Stimulated activated CD8-positive, alpha-beta memory T cell treated with anti-CD3 and anti-CD28 coated beads, Interleukin-4, amount 100 ng/mL, for 48 hours (primary cell): Measurements from ENCODE around the gene COPRS.
A peak's percentile ranks its signal among the peaks of the same experiment; 100 is the strongest.

Source experiments
- DNase-seq: peaks from one replicate; pipeline ENCODE4 v3.0.0-alpha.2; 2020

COPRS gene, protein sequence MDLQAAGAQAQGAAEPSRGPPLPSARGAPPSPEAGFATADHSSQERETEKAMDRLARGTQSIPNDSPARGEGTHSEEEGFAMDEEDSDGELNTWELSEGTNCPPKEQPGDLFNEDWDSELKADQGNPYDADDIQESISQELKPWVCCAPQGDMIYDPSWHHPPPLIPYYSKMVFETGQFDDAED

GRCh38 chr17:31858642-31859486, at the start of gene COPRS:
TSS of gene COPRS (minus strand) at chr17:31859244. CDS start at chr17:31859199, 45 bp downstream.
- peak; percentile 83 for DNase-seq

- DNase-seq, result no peak
Measured at GRCh38 chr17:31908386-31908785, 49.3 kb upstream of the COPRS start.

GRCh38 chr17:31907342-31907962, 48.4 kb upstream of the COPRS start:
- no peak for DNase-seq

- DNase-seq, result no peak
Measured at GRCh38 chr17:31903401-31903800, 44.4 kb upstream of the COPRS start.

- DNase-seq, result no peak
Measured at GRCh38 chr17:31902693-31903092, 43.6 kb upstream of the COPRS start.

DNA sequence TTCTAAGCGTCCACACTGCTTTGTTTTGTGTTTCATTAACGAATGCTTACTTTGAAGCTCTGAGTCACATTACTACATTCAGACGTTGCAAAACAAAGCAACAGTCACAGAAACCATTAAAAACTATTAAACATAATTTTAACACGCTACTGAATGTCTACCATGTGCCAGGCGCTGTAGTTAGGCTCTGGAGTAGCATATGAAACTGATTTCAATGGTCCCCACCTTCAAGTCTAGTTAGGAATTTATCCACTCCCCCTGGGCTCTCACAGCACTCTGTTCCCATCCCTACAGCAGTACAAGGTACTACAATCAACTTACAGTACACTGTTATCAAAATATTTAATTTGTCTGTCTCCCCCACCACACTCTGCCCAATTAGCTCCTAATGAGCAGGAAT, 41.8 kb upstream of the COPRS start:
- no peak for DNase-seq

DNA sequence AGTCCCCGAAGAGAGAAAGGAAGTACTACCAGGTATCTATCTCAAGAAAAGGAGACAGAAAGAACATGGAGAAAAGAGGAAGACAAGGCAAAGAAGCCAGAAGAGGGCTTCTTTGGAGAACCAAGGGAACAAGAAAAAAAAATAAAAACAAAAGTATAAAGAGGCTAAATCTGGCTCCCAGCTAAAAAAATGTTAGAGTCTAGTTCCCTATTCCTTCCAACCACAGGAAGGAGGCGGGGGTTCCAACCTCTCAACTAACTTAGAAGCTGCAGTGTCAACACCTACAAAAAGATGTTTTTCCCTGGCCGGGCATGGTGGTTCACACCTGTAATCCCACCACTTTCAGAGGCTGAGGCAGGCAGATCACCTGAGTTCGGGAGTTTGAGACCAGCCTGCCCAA, 29.1 kb upstream of the COPRS start:
- DNase-seq, result no peak

- DNase-seq, result no peak
Measured at GRCh38 chr17:31882571-31882970, 23.5 kb upstream of the COPRS start.

DNA sequence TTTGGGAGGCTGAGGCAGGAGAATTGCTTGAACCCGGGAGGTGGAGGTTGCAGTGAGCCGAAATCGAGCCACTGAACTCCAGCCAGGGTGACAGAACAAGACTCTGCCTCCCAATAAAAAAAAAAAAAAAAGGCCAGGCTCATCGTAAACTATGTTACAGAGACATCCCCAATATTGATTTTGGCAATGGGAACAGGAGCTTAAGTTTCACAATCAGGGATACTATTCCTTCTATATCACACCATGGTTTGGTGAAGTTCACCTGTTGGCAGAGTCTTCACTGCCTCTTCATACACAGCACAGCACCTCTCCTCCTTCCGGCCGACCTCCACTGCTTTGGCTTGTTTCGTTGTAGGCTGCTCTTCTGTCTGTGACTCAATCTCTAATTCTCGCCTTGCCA, 21.3 kb upstream of the COPRS start:
- no peak for DNase-seq

DNA sequence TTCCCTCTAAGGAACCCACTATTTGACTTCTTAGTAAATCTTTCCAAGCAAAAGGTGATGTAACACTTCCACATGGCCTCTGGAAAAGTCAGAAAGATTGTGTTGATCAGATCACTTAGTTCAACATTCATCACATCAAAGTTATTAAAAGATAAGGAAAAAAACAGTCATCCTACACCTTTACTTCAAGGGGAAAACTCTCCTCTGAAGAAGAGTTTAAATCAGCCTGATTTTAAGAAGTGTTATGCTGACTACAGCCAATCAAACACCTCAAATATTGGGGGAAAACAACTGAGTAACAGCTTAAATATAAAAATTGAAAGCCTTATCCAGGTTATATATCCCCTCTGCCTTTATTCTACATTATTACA, 19.6 kb upstream of the COPRS start:
- no peak for DNase-seq

- peak; percentile 61 for DNase-seq
Measured at GRCh38 chr17:31877911-31878702, 19.1 kb upstream of the COPRS start.

DNA sequence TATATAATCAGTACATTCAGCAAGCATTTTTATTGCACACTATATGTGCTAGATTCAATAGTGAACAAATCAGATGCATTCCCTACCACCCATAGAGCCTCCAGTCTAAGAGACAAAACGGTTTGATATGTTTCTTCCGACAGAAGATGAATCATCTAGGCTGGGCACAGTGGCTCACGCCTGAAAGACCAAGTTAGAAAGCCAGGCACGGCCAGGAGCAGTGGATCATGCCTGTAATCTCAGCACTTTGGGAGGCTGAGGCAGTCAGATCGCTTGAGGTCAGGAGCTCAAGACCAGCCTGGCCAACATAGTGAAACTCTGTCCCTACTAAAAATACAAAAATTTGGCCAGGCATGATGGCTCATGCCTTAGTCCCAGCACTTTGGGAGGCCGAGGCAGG, 18.3 kb upstream of the COPRS start:
- DNase-seq, result no peak

- no peak for DNase-seq
Measured at GRCh38 chr17:31875081-31875480, 16.0 kb upstream of the COPRS start.

DNA sequence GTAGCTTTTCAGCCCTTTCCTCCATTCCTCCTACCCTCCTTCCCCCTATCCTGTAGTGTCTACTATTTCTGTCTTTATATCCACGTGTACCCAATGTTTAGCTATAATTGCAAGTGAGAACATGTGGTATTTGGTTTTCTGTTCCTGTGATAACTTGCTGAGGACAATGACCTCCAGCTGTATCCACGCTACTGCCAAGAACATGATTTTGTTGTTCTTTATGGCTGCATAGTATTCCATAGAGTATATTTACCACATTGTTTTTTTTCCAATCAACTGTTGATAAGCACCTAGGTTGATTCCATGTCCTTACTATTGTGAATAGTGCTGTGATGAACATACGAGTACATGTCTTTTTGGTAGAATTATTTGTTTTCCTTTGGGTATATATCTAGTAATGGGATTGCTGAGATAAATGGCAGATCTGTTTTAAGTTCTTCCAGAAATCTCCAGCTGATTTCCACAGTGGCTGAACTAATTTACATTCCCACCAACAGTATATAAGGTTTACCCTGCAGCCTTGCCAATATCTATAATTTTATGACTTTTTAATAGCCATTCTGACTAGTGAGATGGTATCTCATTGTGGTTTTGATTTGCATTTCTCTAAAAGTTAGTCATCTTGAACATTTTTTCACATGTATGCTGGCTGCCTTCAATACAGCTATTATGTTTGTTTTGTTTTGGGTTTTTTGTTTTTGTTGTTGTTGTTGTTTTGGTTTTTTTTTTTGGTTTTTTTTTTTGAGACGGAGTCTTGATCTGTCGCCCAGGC, 10.9 kb upstream of the COPRS start:
- no peak for DNase-seq

DNA sequence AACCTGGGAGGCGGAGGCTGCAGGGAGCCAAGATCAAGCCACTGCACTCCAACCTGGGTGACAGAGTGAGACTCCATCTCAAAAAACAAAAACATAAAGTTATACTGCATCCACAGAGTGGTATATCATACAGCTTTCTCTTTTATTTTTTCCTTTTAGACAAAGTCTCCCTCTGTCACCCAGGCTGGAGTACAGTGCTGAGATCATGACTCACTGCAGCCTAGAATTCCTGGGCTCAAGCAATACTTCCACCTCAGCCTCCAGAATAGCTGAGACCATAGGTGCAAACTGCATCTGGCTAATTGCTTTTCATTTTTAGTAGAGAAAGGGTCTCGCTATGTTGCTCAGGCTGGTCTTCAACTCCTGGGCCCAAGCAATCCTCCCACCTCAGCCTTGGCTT, 10.0 kb upstream of the COPRS start:
- DNase-seq, result no peak

DNA sequence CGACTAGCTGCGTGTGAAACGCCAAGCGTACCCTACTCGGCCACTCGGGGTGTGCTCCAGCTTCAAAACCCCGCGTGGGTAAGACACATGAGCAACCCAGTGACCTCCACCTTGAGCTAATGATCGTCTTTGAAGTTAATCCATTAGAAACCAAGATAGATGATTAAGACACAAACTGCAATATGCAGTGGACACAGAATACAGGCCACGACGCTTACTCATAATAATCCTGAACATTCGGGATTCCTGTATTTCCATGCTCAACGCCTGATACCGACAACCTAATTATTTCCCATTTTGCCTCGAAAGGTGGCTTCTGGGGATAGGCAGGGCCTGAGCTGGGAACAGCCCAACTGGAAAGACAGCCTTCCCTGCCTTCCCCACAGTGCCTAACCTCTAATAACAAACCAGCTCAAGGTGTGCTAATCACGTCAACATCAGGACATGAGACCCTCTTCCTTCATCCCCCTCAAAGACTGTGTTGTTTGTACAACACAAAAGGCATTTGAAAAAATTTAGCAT, 504 bp upstream of the COPRS start:
- no peak for DNase-seq

DNA sequence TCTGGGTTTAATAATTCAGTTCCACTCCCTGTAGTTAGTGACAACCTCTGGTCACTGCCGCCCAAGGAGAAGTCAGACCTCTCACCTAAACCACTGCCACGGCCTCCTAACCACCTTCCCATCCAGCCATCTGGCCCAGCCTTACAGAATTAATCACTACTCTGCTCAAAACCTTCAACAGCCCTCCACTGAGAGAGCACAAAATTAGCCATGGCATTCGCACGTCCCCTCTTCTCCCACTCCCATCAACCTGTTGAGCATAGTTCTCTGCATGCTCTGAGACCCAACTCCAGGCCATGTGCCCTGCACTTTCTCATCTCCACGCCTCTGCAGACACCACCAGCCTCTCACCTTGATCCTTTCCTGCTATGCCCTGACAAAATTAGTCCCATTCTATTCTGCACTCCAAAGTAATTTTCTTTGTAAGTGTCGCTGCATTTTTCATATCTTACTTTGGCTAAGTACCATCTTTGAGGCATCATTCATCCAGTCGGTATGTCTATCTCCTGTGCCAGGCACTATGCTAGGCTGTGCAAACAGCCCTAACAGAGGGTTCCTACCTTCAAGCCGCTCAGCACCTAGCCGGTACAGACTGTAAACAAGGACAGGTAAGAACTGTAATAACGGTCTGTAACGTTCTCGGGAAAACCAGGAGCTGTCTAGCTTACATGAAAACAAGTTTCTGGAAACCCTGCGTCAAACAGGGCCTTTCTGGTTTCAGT, 963 bp downstream of the COPRS start:
- DNase-seq, result no peak

- no peak for DNase-seq
Measured at GRCh38 chr17:31856750-31857149, 2.3 kb downstream of the COPRS start.

DNA sequence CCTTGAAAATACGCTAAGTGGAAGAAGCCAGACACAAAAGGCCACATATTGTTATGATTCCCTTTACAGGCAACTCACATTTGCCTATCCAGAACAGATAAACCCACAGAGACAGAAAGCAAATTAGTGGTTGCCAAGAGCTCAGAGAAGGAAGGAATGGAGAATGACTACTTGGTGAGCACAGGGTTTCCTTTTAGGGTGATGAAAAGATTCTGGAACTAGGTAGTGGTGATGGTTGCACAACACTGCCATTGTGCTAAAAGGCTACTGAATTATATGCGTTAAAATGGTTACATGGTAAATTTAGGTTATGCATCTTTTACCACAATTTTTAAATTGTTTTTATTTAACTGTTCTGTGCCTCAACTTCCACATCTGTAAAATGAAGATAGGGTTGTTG, 4.4 kb downstream of the COPRS start:
- DNase-seq, result no peak

GRCh38 chr17:31853911-31854470, 5.1 kb downstream of the COPRS start:
- DNase-seq, result no peak

DNA sequence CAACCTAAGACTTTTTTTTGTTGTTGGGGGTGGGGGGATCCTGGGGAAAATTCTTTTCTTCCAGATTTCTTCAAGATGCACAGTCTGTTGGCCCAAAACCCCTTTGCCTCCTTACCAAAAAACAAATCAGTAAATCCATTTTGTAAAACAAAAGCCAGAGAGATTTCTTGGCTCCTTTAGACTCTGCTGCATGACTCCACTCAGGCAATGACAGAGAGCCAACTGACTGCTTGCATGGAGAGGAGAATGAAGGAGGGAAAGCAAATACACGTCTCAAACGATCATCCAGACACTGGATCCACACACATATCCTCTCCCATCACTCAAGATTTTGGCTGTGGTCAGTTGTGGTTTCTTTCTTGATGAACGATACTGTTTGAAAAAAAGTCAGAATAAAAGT, 13.8 kb downstream of the COPRS start:
- DNase-seq, result no peak
